Activated naive CD8-positive, alpha-beta T cell treated with anti-CD3 and anti-CD28 coated beads for 36 hours (primary cell): ENCODE data around the gene PPEF2. TPM values are rescaled to one million over a fixed set of nuclear protein-coding genes. Genes with fewer than 3 reads are reported as not detected.
"Not testable (repeated sequence)": the region's sequence is repeated elsewhere in the genome, so short reads cannot be mapped to it uniquely, and the experiment has no call there.

ENCODE experiments used
- DNase-seq: peaks from one replicate; pipeline ENCODE4 v3.0.0; 2021
- H3K27ac Mint-ChIP-seq: one replicate; pipeline ENCODE4 v1.8.0; 2022; ENCODE audit warnings: mild to moderate bottlenecking, moderate library complexity, mixed read lengths
- H3K27me3 Mint-ChIP-seq: one replicate; pipeline ENCODE4 v1.8.0; 2022; ENCODE audit warnings: mild to moderate bottlenecking, mixed read lengths
- H3K36me3 Mint-ChIP-seq: one replicate; pipeline ENCODE4 v1.8.0; 2021; ENCODE audit warnings: mild to moderate bottlenecking, mixed read lengths
- H3K4me1 Mint-ChIP-seq: one replicate; pipeline ENCODE4 v1.8.0; 2021; ENCODE audit warnings: mixed read lengths
- H3K4me3 Mint-ChIP-seq: one replicate; pipeline ENCODE4 v1.8.0; 2022; ENCODE audit warnings: mild to moderate bottlenecking, moderate library complexity, mixed read lengths
- H3K9me3 Mint-ChIP-seq: one replicate; pipeline ENCODE4 v1.8.0; 2022; ENCODE audit warnings: mixed read lengths
- total RNA-seq, 2 experiments: library from RNA; stranded (reverse); gene quantifications; one replicate each; pipeline ENCODE4 v1.2.3, GENCODE V29; 2021

PPEF2 gene
- total RNA-seq, 2 experiments from 2014 or later, result not detected

- Mint-ChIP-seq H3K9me3 (no peaks in the 10 kb centered on the region), H3K4me3 (no peak overlapping the region), H3K27me3 (no peaks in the 10 kb centered on the region), H3K4me1 (no peaks in the 10 kb centered on the region), H3K27ac (no peak overlapping the region), H3K36me3 (no peaks in the 10 kb centered on the region)
- DNase-seq, result no peak
These were observed 35.1 kb downstream of the PPEF2 start for GRCh38 chr4:75867130-75867529.

- Mint-ChIP-seq H3K27ac (no peak overlapping the region), H3K4me3 (no peak overlapping the region), H3K9me3 (no peaks in the 10 kb centered on the region), H3K36me3 (no peaks in the 10 kb centered on the region), H3K4me1 (no peaks in the 10 kb centered on the region), H3K27me3 (no peaks in the 10 kb centered on the region)
- no peak for DNase-seq
These were observed 41.6 kb downstream of the PPEF2 start for GRCh38 chr4:75860606-75861005.

GRCh38 chr4:75858721-75859120, 43.5 kb downstream of the PPEF2 start:
- Mint-ChIP-seq H3K36me3 (no peaks in the 10 kb centered on the region), H3K27ac (no peak overlapping the region), H3K9me3 (no peaks in the 10 kb centered on the region), H3K27me3 (no peaks in the 10 kb centered on the region), H3K4me3 (no peak overlapping the region), H3K4me1 (no peaks in the 10 kb centered on the region)
- DNase-seq, result no peak

GRCh38 chr4:75849461-75849860, 52.8 kb downstream of the PPEF2 start:
- H3K27me3 Mint-ChIP-seq, result peaks cover 9% of the 10 kb centered on the region
- H3K27ac Mint-ChIP-seq, result no peak overlapping the region
- no peaks in the 10 kb centered on the region for H3K9me3 Mint-ChIP-seq
- no peaks in the 10 kb centered on the region for H3K36me3 Mint-ChIP-seq
- H3K4me1 Mint-ChIP-seq, result peaks cover 14% of the 10 kb centered on the region
- no peak for DNase-seq
- no peak overlapping the region for H3K4me3 Mint-ChIP-seq

- Mint-ChIP-seq H3K4me1 (peaks cover 14% of the 10 kb centered on the region), H3K9me3 (no peaks in the 10 kb centered on the region), H3K36me3 (no peaks in the 10 kb centered on the region), H3K27me3 (peaks cover 9% of the 10 kb centered on the region), H3K4me3 (no peak overlapping the region), H3K27ac (no peak overlapping the region)
- DNase-seq, result no peak
These were observed 53.4 kb downstream of the PPEF2 start for GRCh38 chr4:75848891-75849290.

- not testable (repeated sequence) for H3K27me3 Mint-ChIP-seq, H3K36me3 Mint-ChIP-seq, H3K9me3 Mint-ChIP-seq, H3K27ac Mint-ChIP-seq, H3K4me3 Mint-ChIP-seq
- peaks cover 14% of the 10 kb centered on the region for H3K4me1 Mint-ChIP-seq
- peak; percentile 2 for DNase-seq
These were observed 54.0 kb downstream of the PPEF2 start for GRCh38 chr4:75848171-75848760.

- peaks cover 14% of the 10 kb centered on the region for H3K4me1 Mint-ChIP-seq
- H3K27ac Mint-ChIP-seq, result no peak overlapping the region
- H3K36me3 Mint-ChIP-seq, result no peaks in the 10 kb centered on the region
- no peak for DNase-seq
- H3K4me3 Mint-ChIP-seq, result no peak overlapping the region
- no peaks in the 10 kb centered on the region for H3K9me3 Mint-ChIP-seq
- H3K27me3 Mint-ChIP-seq, result peaks cover 4% of the 10 kb centered on the region
These were observed 56.3 kb downstream of the PPEF2 start for GRCh38 chr4:75845992-75846391.

GRCh38 chr4:75844151-75844662, 58.0 kb downstream of the PPEF2 start:
- no peak for DNase-seq
- H3K9me3 Mint-ChIP-seq, result no peaks in the 10 kb centered on the region
- H3K27ac Mint-ChIP-seq, result no peak overlapping the region
- no peak overlapping the region for H3K4me3 Mint-ChIP-seq
- H3K36me3 Mint-ChIP-seq, result no peaks in the 10 kb centered on the region
- peaks cover 11% of the 10 kb centered on the region for H3K4me1 Mint-ChIP-seq
- no peaks in the 10 kb centered on the region for H3K27me3 Mint-ChIP-seq

GRCh38 chr4:75843596-75843995, 58.7 kb downstream of the PPEF2 start:
- H3K27me3 Mint-ChIP-seq, result no peaks in the 10 kb centered on the region
- peaks cover 8% of the 10 kb centered on the region for H3K4me1 Mint-ChIP-seq
- DNase-seq, result no peak
- no peaks in the 10 kb centered on the region for H3K9me3 Mint-ChIP-seq
- H3K36me3 Mint-ChIP-seq, result no peaks in the 10 kb centered on the region
- H3K27ac Mint-ChIP-seq, result no peak overlapping the region
- H3K4me3 Mint-ChIP-seq, result no peak overlapping the region

- no peak overlapping the region for H3K4me3 Mint-ChIP-seq
- no peaks in the 10 kb centered on the region for H3K27me3 Mint-ChIP-seq
These were observed 60.4 kb downstream of the PPEF2 start for GRCh38 chr4:75841641-75842520.

GRCh38 chr4:75834772-75835154, 67.5 kb downstream of the PPEF2 start:
- Mint-ChIP-seq H3K9me3 (no peaks in the 10 kb centered on the region), H3K4me3 (no peak overlapping the region), H3K27me3 (no peaks in the 10 kb centered on the region), H3K4me1 (no peaks in the 10 kb centered on the region), H3K36me3 (no peaks in the 10 kb centered on the region), H3K27ac (no peak overlapping the region)
- no peak for DNase-seq

More at GRCh38 chr4:75841641-75842520, 60.4 kb downstream of the PPEF2 start:
- Mint-ChIP-seq H3K4me1 (peaks cover 6% of the 10 kb centered on the region), H3K27ac (no peak overlapping the region), H3K9me3 (no peaks in the 10 kb centered on the region), H3K36me3 (no peaks in the 10 kb centered on the region)
- no peak for DNase-seq

- H3K27ac Mint-ChIP-seq, result no peak overlapping the region
- DNase-seq, result no peak
These were observed 68.0 kb downstream of the PPEF2 start for GRCh38 chr4:75834095-75834771.

GRCh38 chr4:75831856-75832405, 70.3 kb downstream of the PPEF2 start:
- Mint-ChIP-seq H3K4me1 (no peaks in the 10 kb centered on the region), H3K36me3 (no peaks in the 10 kb centered on the region), H3K4me3 (no peak overlapping the region), H3K9me3 (no peaks in the 10 kb centered on the region), H3K27me3 (no peaks in the 10 kb centered on the region), H3K27ac (no peak overlapping the region)
- DNase-seq, result no peak

More at GRCh38 chr4:75834095-75834771, 68.0 kb downstream of the PPEF2 start:
- Mint-ChIP-seq H3K27me3 (no peaks in the 10 kb centered on the region), H3K9me3 (no peaks in the 10 kb centered on the region), H3K4me1 (no peaks in the 10 kb centered on the region), H3K4me3 (no peak overlapping the region), H3K36me3 (no peaks in the 10 kb centered on the region)

- Mint-ChIP-seq H3K36me3 (no peaks in the 10 kb centered on the region), H3K4me3 (no peak overlapping the region), H3K27me3 (no peaks in the 10 kb centered on the region), H3K4me1 (no peaks in the 10 kb centered on the region), H3K27ac (no peak overlapping the region), H3K9me3 (no peaks in the 10 kb centered on the region)
- DNase-seq, result no peak
These were observed 71.3 kb downstream of the PPEF2 start for GRCh38 chr4:75830906-75831305.

- H3K36me3 Mint-ChIP-seq, result no peaks in the 10 kb centered on the region
- H3K9me3 Mint-ChIP-seq, result no peaks in the 10 kb centered on the region
- no peaks in the 10 kb centered on the region for H3K4me1 Mint-ChIP-seq
- H3K27ac Mint-ChIP-seq, result no peak overlapping the region
- no peak for DNase-seq
- H3K27me3 Mint-ChIP-seq, result no peaks in the 10 kb centered on the region
- H3K4me3 Mint-ChIP-seq, result no peak overlapping the region
These were observed 78.4 kb downstream of the PPEF2 start for GRCh38 chr4:75823812-75824211.
